GM12801 (cell line): ENCODE data around the gene CDCA5.

Experiments
- CTCF ChIP-seq: IDR thresholded peaks from one replicate; pipeline ENCODE4 v1.5.1; 2011; ENCODE audit warnings: control low read depth; ENCODE audit not compliant: insufficient read length; ENCODE audit errors: extremely low read depth

Gene CDCA5

GRCh38 chr11:65107078-65107477 is 23.2 kb upstream of the CDCA5 start:
- no peak for TF ChIP-seq CTCF

GRCh38 chr11:65104628-65105027 is 20.8 kb upstream of the CDCA5 start:
- TF ChIP-seq CTCF: no peak

GRCh38 chr11:65103476-65103875 is 19.6 kb upstream of the CDCA5 start:
- no peak for TF ChIP-seq CTCF

GRCh38 chr11:65102142-65103095 is 18.6 kb upstream of the CDCA5 start:
- no peak for TF ChIP-seq CTCF

- no peak for TF ChIP-seq CTCF
These were observed 17.0 kb upstream of the CDCA5 start for GRCh38 chr11:65100674-65101350.

GRCh38 chr11:65096926-65097325 is 13.1 kb upstream of the CDCA5 start:
- TF ChIP-seq CTCF: no peak

- no peak for TF ChIP-seq CTCF
These were observed 12.3 kb upstream of the CDCA5 start, which contains the start of gene VPS51 for GRCh38 chr11:65095974-65096806. Gene VPS51 (plus strand): TSS chr11:65096214. CDS start chr11:65096251, 37 bp downstream.
